Activated CD4-positive, alpha-beta T cell treated with anti-CD3 and anti-CD28 coated beads, Interleukin-10, Interleukin-2, amounts not matched to agents 100 ng/mL and 50 ng/mL, durations not matched to agents 16 hours and 8 hours (primary cell): Measurements from ENCODE around the gene PRR30.
"Not testable (repeated sequence)": the region's sequence is repeated elsewhere in the genome, so short reads cannot be mapped to it uniquely, and the experiment has no call there.

ENCODE experiments used
- DNase-seq: peaks from one replicate; pipeline ENCODE4 v3.0.0-alpha.2; 2020

The PRR30 gene

GRCh38 chr2:27139310-27139709 is at the start of gene PRR30:
TSS of gene PRR30 (minus strand) at chr2:27139410. CDS start at chr2:27138329, 1,081 bp downstream.
- no peak for DNase-seq

GRCh38 chr2:27186613-27187345 is 47.6 kb upstream of the PRR30 start:
- no peak for DNase-seq

GRCh38 chr2:27185331-27186026 is 46.3 kb upstream of the PRR30 start:
- DNase-seq = no peak

- no peak for DNase-seq
These were observed 44.9 kb upstream of the PRR30 start for GRCh38 chr2:27184115-27184514.

- no peak for DNase-seq
These were observed 43.1 kb upstream of the PRR30 start for GRCh38 chr2:27182346-27182745.

- DNase-seq = no peak
These were observed 40.3 kb upstream of the PRR30 start for GRCh38 chr2:27179344-27180000.

- DNase-seq = no peak
These were observed 39.3 kb upstream of the PRR30 start for GRCh38 chr2:27178469-27178868.

- no peak for DNase-seq
These were observed 38.5 kb upstream of the PRR30 start for GRCh38 chr2:27177441-27178351.

- not testable (repeated sequence) for DNase-seq
These were observed 36.6 kb upstream of the PRR30 start for GRCh38 chr2:27175781-27176180.

GRCh38 chr2:27175330-27175729 is 36.1 kb upstream of the PRR30 start:
- DNase-seq = no peak

GRCh38 chr2:27174638-27175037 is 35.4 kb upstream of the PRR30 start:
- no peak for DNase-seq

- DNase-seq = no peak
These were observed 32.2 kb upstream of the PRR30 start for GRCh38 chr2:27171351-27171848.

- DNase-seq = no peak
These were observed 31.5 kb upstream of the PRR30 start for GRCh38 chr2:27170581-27171337.

- no peak for DNase-seq
These were observed 26.0 kb upstream of the PRR30 start for GRCh38 chr2:27164960-27165763.

GRCh38 chr2:27162151-27163121 is 23.2 kb upstream of the PRR30 start:
- no peak for DNase-seq

GRCh38 chr2:27160191-27160590 is 21.0 kb upstream of the PRR30 start:
- DNase-seq = no peak

GRCh38 chr2:27159271-27159670 is 20.1 kb upstream of the PRR30 start:
- DNase-seq = no peak

- no peak for DNase-seq
These were observed 19.3 kb upstream of the PRR30 start for GRCh38 chr2:27158468-27158867.

- DNase-seq = no peak
These were observed 15.9 kb upstream of the PRR30 start for GRCh38 chr2:27155069-27155520.

GRCh38 chr2:27154488-27154887 is 15.3 kb upstream of the PRR30 start:
- no peak for DNase-seq
